GM20000 (cell line): Measurements from ENCODE around the gene PLEKHG4.

Experiments
- DNase-seq: peaks from one replicate; pipeline ENCODE4 v3.0.0; 2012; ENCODE audit warnings: low spot score
- CTCF ChIP-seq: IDR thresholded peaks from 2 replicates; pipeline ENCODE4 v1.5.1; 2012; ENCODE audit warnings: mild to moderate bottlenecking, control low read depth; ENCODE audit errors: extremely low read depth, missing control alignments

PLEKHG4 gene

GRCh38 chr16:67254801-67255552, 24.4 kb upstream of the PLEKHG4 start:
- DNase-seq, result no peak
- no peak for TF ChIP-seq CTCF

- no peak for DNase-seq
- no peak for TF ChIP-seq CTCF
These were observed 23.6 kb upstream of the PLEKHG4 start for GRCh38 chr16:67255553-67256221.

- TF ChIP-seq CTCF, result no peak
- no peak for DNase-seq
These were observed 22.6 kb upstream of the PLEKHG4 start for GRCh38 chr16:67256701-67257230.

GRCh38 chr16:67257486-67258160, 21.7 kb upstream of the PLEKHG4 start:
- no peak for TF ChIP-seq CTCF
- no peak for DNase-seq

- no peak for TF ChIP-seq CTCF
- DNase-seq, result no peak
These were observed 21.0 kb upstream of the PLEKHG4 start for GRCh38 chr16:67258161-67258835.

GRCh38 chr16:67259705-67260104, 19.6 kb upstream of the PLEKHG4 start:
- DNase-seq, result no peak
- no peak for TF ChIP-seq CTCF
